Neutrophil (primary cell): ENCODE data around the gene KCNK15.

ENCODE experiments used
- H3K27ac ChIP-seq: fragments of 200-600 bp; sonication (generic); 2 replicates; pipeline ENCODE4 v1.5.1; 2016; ENCODE audit warnings: mild to moderate bottlenecking, moderate library complexity
- H3K27me3 ChIP-seq: fragments of 200-600 bp; sonication (generic); 2 replicates; pipeline ENCODE4 v1.6.0; 2016; ENCODE audit warnings: mild to moderate bottlenecking
- H3K36me3 ChIP-seq: fragments of 200-600 bp; sonication (generic); 2 replicates; pipeline ENCODE4 v1.5.1; 2017
- H3K4me1 ChIP-seq, 2 experiments: fragments of 200-600 bp in 1 of 2; sonication (generic) in 1 of 2; 1 replicate in 1 of 2; 2 replicates in 1 of 2; pipeline versions ENCODE4 v1.5.1 to v1.6.1; 2013 to 2016; ENCODE audit warnings: low read depth in 1 of 2, low read length in 1 of 2, mild to moderate bottlenecking in 1 of 2, moderate library complexity in 1 of 2; ENCODE audit not compliant: control insufficient read depth in 1 of 2, insufficient read depth in 1 of 2
- H3K4me3 ChIP-seq, 2 experiments: fragments of 200-600 bp in 1 of 2; sonication (generic) in 1 of 2; 1 replicate in 1 of 2; 2 replicates in 1 of 2; pipeline ENCODE4 v1.5.1; 2013 to 2016; ENCODE audit warnings: low read depth in 1 of 2, low read length in 1 of 2, mild to moderate bottlenecking in 1 of 2, moderate library complexity in 1 of 2
- H3K9me3 ChIP-seq: fragments of 200-600 bp; sonication (generic); 2 replicates; pipeline ENCODE4 v1.5.1; 2016
- TF ChIP-seq, protein P1 (sequence below): fragments of 200-600 bp; sonication (generic); IDR thresholded peaks from 2 replicates; pipeline ENCODE4 v1.5.1; 2016; ENCODE audit warnings: antibody characterized with exemption

KCNK15 gene

DNA sequence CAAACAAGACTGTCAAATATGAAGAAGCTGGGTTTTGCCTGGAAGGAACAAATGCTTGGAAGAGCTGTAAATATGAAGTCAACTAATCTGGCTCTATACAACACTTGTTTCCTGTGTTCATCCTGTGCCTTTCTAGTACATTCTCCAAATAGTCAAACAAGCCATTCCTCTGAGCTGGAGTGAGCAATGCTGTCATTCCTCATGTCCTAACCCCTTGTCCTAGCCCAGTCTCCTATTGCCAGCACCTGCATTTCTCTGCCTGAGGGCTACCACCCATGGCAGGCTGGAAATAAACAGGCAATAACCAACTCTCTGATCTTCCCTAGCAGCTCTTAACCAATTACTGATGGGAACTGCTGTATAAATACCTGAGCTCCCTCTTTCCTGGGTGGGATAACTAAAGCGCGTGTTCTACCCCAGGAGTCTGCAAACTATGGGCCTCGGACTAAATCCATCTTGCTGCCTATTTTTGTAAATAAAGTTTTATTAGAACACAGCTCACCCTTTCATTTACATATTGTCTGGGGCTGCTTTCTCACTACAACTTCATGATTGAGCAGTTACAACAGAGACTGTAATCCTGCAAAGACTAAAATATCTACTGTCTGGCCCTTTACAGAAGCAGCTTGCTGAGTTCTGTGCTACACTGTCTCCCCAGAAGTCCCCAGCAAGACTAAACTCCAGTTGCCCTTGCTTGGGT, 51.2 kb downstream of the KCNK15 start:
- TF ChIP-seq, protein P1, sequence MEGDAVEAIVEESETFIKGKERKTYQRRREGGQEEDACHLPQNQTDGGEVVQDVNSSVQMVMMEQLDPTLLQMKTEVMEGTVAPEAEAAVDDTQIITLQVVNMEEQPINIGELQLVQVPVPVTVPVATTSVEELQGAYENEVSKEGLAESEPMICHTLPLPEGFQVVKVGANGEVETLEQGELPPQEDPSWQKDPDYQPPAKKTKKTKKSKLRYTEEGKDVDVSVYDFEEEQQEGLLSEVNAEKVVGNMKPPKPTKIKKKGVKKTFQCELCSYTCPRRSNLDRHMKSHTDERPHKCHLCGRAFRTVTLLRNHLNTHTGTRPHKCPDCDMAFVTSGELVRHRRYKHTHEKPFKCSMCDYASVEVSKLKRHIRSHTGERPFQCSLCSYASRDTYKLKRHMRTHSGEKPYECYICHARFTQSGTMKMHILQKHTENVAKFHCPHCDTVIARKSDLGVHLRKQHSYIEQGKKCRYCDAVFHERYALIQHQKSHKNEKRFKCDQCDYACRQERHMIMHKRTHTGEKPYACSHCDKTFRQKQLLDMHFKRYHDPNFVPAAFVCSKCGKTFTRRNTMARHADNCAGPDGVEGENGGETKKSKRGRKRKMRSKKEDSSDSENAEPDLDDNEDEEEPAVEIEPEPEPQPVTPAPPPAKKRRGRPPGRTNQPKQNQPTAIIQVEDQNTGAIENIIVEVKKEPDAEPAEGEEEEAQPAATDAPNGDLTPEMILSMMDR = no peak
- Histone ChIP-seq H3K4me3 (no peak overlapping the region), H3K36me3 (no peaks in the 10 kb centered on the region), H3K27ac (no peak overlapping the region), H3K9me3 (no peaks in the 10 kb centered on the region), H3K4me1 (no peaks in the 10 kb centered on the region), H3K27me3 (peaks cover 29% of the 10 kb centered on the region)

DNA sequence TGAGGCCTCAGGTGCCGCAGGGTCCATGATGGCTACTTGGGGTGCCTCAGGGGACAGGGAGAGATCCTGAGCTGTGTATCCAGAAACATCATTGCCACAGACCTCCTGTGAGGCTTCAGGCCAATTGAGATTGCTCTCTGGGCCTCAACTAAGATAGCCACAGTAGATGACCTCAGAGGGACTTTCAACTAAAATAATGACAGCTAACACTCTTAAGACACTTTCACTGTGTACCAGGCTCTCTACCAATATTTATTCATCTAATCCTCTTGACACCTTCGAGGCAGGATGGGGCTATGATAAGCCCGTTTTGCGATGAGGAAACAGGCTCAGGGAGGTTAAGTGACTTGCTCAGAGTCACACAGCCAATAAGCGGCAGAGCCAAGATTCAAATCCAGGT, 54.0 kb downstream of the KCNK15 start:
- Histone ChIP-seq H3K36me3 (no peaks in the 10 kb centered on the region), H3K9me3 (no peaks in the 10 kb centered on the region), H3K27ac (no peak overlapping the region), H3K27me3 (peaks cover 54% of the 10 kb centered on the region), H3K4me3 (no peak overlapping the region), H3K4me1 (no peaks in the 10 kb centered on the region)
- TF ChIP-seq, protein P1 = no peak

DNA sequence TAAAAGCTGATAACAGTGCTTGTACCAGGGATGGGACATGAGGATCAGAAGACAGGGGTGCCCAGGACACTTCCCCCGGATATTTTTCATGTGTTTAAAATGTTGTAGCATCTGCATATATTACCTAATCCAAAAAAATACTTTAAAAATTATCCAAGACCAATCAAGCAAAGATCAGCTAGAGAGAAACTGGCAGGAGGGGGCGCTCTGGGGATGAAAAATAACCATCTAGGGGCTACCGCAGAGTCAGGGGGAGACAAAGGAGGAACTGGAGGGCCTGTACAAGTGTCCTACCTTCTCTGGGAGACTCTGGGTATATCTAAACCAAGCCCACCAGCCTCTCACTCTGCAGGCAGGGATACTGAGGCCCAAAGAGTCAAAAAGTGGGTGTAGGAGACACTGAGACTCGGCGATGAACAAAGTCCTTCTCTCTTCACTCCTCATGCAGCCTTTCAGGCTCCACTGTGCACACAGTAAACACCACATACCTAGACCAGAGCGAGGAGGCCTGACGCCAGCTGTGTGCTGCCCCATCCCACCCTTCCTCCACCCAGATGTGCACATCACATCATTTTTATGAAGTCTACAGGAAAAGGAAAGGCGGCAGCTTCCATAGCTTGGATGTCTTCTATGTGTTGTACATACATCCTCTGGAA, 54.9 kb downstream of the KCNK15 start:
- Histone ChIP-seq H3K27me3 (peaks cover 58% of the 10 kb centered on the region), H3K9me3 (no peaks in the 10 kb centered on the region), H3K36me3 (no peaks in the 10 kb centered on the region), H3K4me1 (no peaks in the 10 kb centered on the region), H3K27ac (no peak overlapping the region), H3K4me3 (no peak overlapping the region)
- TF ChIP-seq, protein P1 = no peak
